ENCODE results near the gene NPIPA1. TPM values are rescaled to one million over a fixed set of nuclear protein-coding genes. Genes with fewer than 3 reads are reported as not detected.

Gene NPIPA1
- total RNA-seq, 1 experiment from 2014 or later = 14.9 TPM

Other genes with a start within 250 kb of the NPIPA1 start
- not detected in 2 replicates for gene PLA2G10, start 243.1 kb upstream of the NPIPA1 start, total RNA-seq (2014; rRNA removed; shearing (Covaris generic))
- 0.13 TPM in 1 of 2 replicates, not detected in the other for gene NPIPA3, start 234.0 kb upstream of the NPIPA1 start, total RNA-seq (2014; rRNA removed; shearing (Covaris generic))
- gene NPIPA2, start 194.9 kb upstream of the NPIPA1 start, total RNA-seq (2014; rRNA removed; shearing (Covaris generic)) = 0.13 TPM in 1 of 2 replicates, not detected in the other
- 143 and 191 TPM in 2 replicates for gene NOMO1, start 103.7 kb upstream of the NPIPA1 start, total RNA-seq (2014; rRNA removed; shearing (Covaris generic))
- gene PDXDC1, start 37.6 kb downstream of the NPIPA1 start, total RNA-seq (2014; rRNA removed; shearing (Covaris generic)) = 60.8 and 75.9 TPM in 2 replicates
- gene NTAN1, start 118.6 kb downstream of the NPIPA1 start, total RNA-seq (2014; rRNA removed; shearing (Covaris generic)) = 73.9 and 93.6 TPM in 2 replicates
- gene RRN3, start 156.8 kb downstream of the NPIPA1 start, total RNA-seq (2014; rRNA removed; shearing (Covaris generic)) = 61.6 and 67.6 TPM in 2 replicates